ENCODE data around the gene ANKRD34C. TPM values are rescaled to one million over a fixed set of nuclear protein-coding genes. Genes with fewer than 3 reads are reported as not detected.

The ANKRD34C gene
- total and polyA plus RNA-seq, 9 of the 15 experiments (the other 6 are each of a cell fraction or from before 2014, with no cell fraction given): 0.01 TPM; not detected in 8

DNA sequence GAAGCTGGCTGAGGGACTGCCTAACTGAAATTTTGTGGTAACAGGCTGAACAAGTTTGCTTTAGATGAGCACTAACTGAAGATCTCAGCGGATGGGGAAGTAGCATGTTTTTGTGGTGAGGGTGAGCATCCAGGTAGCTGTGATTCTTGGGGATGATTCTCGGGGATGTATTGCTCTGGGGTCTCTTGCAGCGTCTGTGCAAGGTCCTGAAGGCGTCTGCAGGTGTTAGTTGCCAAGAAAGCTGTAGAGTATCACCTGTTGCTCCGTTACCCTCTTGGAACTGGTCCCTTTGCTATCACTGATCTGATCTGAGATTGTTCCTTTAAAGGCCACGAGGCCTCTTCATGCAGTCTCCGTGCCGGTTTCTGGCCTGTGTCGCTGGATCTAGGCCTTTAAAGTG, 34.3 kb downstream of the ANKRD34C start:
- Histone ChIP-seq H3K4me1 (replicated peaks in 1 of 2; ENCODE audit: control insufficient read depth in 2 of 2, insufficient read depth in 2 of 2, low read length in 2 of 2) (peaks cover 0 to 8% of the 10 kb centered on the region in 2 experiments; a peak in 3 of 5 replicates), H3K9me1 (ENCODE audit: control insufficient read depth, insufficient read depth, low read length) (peaks cover 7% of the 10 kb centered on the region), H3K27me3 (ENCODE audit: control insufficient read depth in 2 of 2, insufficient read depth in 2 of 2, low read length in 2 of 2) (no peaks in the 10 kb centered on the region), H3K79me2 (ENCODE audit: control insufficient read depth, insufficient read depth, low read length) (peaks cover 21% of the 10 kb centered on the region), H3K36me3 (ENCODE audit: control insufficient read depth, insufficient read depth, low read length) (peaks cover 85% of the 10 kb centered on the region), H3K4me2 (ENCODE audit: insufficient read depth, low read length) (no peak overlapping the region), H3K27ac (ENCODE audit: extremely low read depth, low read depth, low read length) (no peak overlapping the region), H4K20me1 (replicated peaks; ENCODE audit: control insufficient read depth, insufficient read depth, low read length) (no peaks in the 10 kb centered on the region; the same call in 1 of the 2 replicates), H3K9me3 (replicated peaks; ENCODE audit: control insufficient read depth, insufficient read depth, low read depth, low read length) (no peaks in the 10 kb centered on the region), H3K9ac (ENCODE audit: insufficient read depth in 1 of 2, low read depth in 2 of 2, low read length in 2 of 2) (no peak overlapping the region), H2AFZ (ENCODE audit: low read depth, low read length) (no peak overlapping the region), H3K4me3 (no peak overlapping the region)
- in situ Hi-C loops (cut with MboI): no loop called here
- POLR2A ChIA-PET: interaction anchor here (0.6 kb wide), 1 partner anchor 511 kb away, joined by 3 read pairs; no protein-coding TSS in a partner anchor
- ATAC-seq (no peak), FAIRE-seq (no peak), DNase-seq (ENCODE audit: extremely low read depth in 1 of 4, low spot score in 3 of 4) (no peak)
- CTCF ChIA-PET (ENCODE audit: low intra/inter-chr PET ratio): no interaction called here
- intact Hi-C loops (cut with micrococcal nuclease): no loop called here
- BruUV-seq (replicated peaks): no TSS peak
- WGBS (ENCODE audit: insufficient coverage, low coverage, missing lambda C conversion rate): 81% methylated on average over 9 of the region's 9 CpGs
- TF ChIP-seq, protein P1, sequence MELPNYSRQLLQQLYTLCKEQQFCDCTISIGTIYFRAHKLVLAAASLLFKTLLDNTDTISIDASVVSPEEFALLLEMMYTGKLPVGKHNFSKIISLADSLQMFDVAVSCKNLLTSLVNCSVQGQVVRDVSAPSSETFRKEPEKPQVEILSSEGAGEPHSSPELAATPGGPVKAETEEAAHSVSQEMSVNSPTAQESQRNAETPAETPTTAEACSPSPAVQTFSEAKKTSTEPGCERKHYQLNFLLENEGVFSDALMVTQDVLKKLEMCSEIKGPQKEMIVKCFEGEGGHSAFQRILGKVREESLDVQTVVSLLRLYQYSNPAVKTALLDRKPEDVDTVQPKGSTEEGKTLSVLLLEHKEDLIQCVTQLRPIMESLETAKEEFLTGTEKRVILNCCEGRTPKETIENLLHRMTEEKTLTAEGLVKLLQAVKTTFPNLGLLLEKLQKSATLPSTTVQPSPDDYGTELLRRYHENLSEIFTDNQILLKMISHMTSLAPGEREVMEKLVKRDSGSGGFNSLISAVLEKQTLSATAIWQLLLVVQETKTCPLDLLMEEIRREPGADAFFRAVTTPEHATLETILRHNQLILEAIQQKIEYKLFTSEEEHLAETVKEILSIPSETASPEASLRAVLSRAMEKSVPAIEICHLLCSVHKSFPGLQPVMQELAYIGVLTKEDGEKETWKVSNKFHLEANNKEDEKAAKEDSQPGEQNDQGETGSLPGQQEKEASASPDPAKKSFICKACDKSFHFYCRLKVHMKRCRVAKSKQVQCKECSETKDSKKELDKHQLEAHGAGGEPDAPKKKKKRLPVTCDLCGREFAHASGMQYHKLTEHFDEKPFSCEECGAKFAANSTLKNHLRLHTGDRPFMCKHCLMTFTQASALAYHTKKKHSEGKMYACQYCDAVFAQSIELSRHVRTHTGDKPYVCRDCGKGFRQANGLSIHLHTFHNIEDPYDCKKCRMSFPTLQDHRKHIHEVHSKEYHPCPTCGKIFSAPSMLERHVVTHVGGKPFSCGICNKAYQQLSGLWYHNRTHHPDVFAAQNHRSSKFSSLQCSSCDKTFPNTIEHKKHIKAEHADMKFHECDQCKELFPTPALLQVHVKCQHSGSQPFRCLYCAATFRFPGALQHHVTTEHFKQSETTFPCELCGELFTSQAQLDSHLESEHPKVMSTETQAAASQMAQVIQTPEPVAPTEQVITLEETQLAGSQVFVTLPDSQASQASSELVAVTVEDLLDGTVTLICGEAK (IDR thresholded peaks at IDR 0.05): no peak
- TF ChIP-seq, protein P1 (CRISPR knock-in tag; IDR thresholded peaks at IDR 0.05): no peak
- TF ChIP-seq, protein P2, sequence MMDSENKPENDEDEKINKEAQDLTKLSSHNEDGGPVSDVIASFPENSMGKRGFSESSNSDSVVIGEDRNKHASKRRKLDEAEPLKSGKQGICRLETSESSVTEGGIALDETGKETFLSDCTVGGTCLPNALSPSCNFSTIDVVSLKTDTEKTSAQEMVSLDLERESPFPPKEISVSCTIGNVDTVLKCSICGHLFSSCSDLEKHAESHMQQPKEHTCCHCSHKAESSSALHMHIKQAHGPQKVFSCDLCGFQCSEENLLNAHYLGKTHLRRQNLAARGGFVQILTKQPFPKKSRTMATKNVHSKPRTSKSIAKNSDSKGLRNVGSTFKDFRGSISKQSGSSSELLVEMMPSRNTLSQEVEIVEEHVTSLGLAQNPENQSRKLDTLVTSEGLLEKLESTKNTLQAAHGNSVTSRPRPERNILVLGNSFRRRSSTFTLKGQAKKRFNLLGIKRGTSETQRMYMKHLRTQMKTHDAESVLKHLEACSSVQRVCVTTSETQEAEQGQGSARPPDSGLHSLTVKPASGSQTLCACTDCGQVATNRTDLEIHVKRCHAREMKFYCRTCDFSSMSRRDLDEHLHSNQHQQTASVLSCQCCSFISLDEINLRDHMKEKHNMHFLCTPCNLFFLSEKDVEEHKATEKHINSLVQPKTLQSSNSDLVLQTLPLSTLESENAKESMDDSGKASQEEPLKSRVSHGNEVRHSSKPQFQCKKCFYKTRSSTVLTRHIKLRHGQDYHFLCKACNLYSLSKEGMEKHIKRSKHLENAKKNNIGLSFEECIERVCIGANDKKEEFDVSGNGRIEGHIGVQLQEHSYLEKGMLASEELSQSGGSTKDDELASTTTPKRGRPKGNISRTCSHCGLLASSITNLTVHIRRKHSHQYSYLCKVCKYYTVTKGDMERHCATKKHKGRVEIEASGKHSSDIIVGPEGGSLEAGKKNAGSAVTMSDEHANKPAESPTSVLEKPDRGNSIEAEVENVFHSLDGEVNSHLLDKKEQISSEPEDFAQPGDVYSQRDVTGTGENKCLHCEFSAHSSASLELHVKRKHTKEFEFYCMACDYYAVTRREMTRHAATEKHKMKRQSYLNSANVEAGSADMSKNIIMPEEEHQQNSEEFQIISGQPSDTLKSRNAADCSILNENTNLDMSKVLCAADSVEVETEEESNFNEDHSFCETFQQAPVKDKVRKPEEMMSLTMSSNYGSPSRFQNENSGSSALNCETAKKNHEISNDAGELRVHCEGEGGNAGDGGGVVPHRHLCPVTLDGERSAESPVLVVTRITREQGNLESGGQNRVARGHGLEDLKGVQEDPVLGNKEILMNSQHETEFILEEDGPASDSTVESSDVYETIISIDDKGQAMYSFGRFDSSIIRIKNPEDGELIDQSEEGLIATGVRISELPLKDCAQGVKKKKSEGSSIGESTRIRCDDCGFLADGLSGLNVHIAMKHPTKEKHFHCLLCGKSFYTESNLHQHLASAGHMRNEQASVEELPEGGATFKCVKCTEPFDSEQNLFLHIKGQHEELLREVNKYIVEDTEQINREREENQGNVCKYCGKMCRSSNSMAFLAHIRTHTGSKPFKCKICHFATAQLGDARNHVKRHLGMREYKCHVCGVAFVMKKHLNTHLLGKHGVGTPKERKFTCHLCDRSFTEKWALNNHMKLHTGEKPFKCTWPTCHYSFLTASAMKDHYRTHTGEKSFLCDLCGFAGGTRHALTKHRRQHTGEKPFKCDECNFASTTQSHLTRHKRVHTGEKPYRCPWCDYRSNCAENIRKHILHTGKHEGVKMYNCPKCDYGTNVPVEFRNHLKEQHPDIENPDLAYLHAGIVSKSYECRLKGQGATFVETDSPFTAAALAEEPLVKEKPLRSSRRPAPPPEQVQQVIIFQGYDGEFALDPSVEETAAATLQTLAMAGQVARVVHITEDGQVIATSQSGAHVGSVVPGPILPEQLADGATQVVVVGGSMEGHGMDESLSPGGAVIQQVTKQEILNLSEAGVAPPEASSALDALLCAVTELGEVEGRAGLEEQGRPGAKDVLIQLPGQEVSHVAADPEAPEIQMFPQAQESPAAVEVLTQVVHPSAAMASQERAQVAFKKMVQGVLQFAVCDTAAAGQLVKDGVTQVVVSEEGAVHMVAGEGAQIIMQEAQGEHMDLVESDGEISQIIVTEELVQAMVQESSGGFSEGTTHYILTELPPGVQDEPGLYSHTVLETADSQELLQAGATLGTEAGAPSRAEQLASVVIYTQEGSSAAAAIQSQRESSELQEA (IDR thresholded peaks at IDR 0.05; ENCODE audit: low read depth): no peak
- TF ChIP-seq NR1H2 (CRISPR knock-in tag; IDR thresholded peaks at IDR 0.05): no peak

Measured in K562 (cell line).